ENCODE results near the gene FLT1. TPM values are rescaled to one million over a fixed set of nuclear protein-coding genes. Genes with fewer than 3 reads are reported as not detected.

The FLT1 gene
- total and polyA plus RNA-seq, 2 of the 13 experiments (the other 11 are each of a cell fraction or from before 2014, with no cell fraction given) = 0.02 TPM; not detected in 1

GRCh38 chr13:28469316-28469715, 25.6 kb downstream of the FLT1 start:
- no peak overlapping the region for H3K4me3 ChIP-seq (replicated peaks in 1 of 3; ENCODE audit: insufficient read depth in 1 of 3, low read depth in 2 of 3, low read length in 3 of 3)
- DNase-seq (ENCODE audit: low spot score) (no peak), ATAC-seq (no peak), FAIRE-seq (no peak)
- H3K9ac ChIP-seq (ENCODE audit: insufficient read depth, low read depth, low read length) = no peak overlapping the region
- no peak overlapping the region for H3K27ac ChIP-seq (ENCODE audit: extremely low read length, insufficient read depth, low read length)
- H3K27me3 ChIP-seq (ENCODE audit: control insufficient read depth in 1 of 2, insufficient read depth in 2 of 2, low read length in 2 of 2) = no peaks in the 10 kb centered on the region
- no peak overlapping the region for H2AFZ ChIP-seq (ENCODE audit: low read length)
- no peaks in the 10 kb centered on the region for H4K20me1 ChIP-seq (ENCODE audit: insufficient read depth, low read length)
- H3K4me2 ChIP-seq (ENCODE audit: low read depth, low read length) = no peak overlapping the region
- CTCF ChIA-PET (ENCODE audit: low intra/inter-chr PET ratio, low total read pairs) = no interaction called here
- WGBS (ENCODE audit: low lambda C conversion rate) = 0% methylated on average over 4 of the region's 6 CpGs
- intact Hi-C loops (cut with micrococcal nuclease; ENCODE audit: unreplicated experiment) (no loop called here), in situ Hi-C loops (cut with HindIII; ENCODE audit: extremely low pct_ligation_motif_present, low pct_unique_long_range_greater_than_20kb) (no loop called here)
- TF ChIP-seq ZNF441 (CRISPR knock-in tag; IDR thresholded peaks at IDR 0.05; ENCODE audit: borderline replicate concordance) (no peak), ZBTB33 (CRISPR knock-in tag; IDR thresholded peaks at IDR 0.05) (no peak), HES4 (CRISPR knock-in tag; IDR thresholded peaks at IDR 0.05; ENCODE audit: borderline replicate concordance) (no peak), JUND (CRISPR knock-in tag; IDR thresholded peaks at IDR 0.05) (no peak), JUNB (CRISPR knock-in tag; IDR thresholded peaks at IDR 0.05; ENCODE audit: borderline replicate concordance) (no peak), ZNF703 (CRISPR knock-in tag; IDR thresholded peaks at IDR 0.05; ENCODE audit: borderline replicate concordance) (no peak), TAF15 (IDR thresholded peaks at IDR 0.05; ENCODE audit: low read depth, low read length, poor library complexity, severe bottlenecking) (no peak), ZNF34 (CRISPR knock-in tag; IDR thresholded peaks at IDR 0.05; ENCODE audit: borderline replicate concordance) (no peak), SNAI1 (CRISPR knock-in tag; IDR thresholded peaks at IDR 0.05; ENCODE audit: borderline replicate concordance) (no peak), MXD3 (CRISPR knock-in tag; IDR thresholded peaks at IDR 0.05) (no peak), ZBTB3 (CRISPR knock-in tag; IDR thresholded peaks at IDR 0.05; ENCODE audit: borderline replicate concordance, low read depth) (no peak), NFRKB (IDR thresholded peaks at IDR 0.05) (no peak)
- BruUV-seq (replicated peaks) = no TSS peak
- H3K79me2 ChIP-seq (ENCODE audit: insufficient read depth, low read length) = no peaks in the 10 kb centered on the region
- H3K4me1 ChIP-seq (ENCODE audit: insufficient read depth, low read length) = no peaks in the 10 kb centered on the region
- H3K36me3 ChIP-seq (replicated peaks in 1 of 2; ENCODE audit: control insufficient read depth in 1 of 2, insufficient read depth in 2 of 2, low read length in 2 of 2) = no peaks in the 10 kb centered on the region
- no peaks in the 10 kb centered on the region for H3K9me3 ChIP-seq (ENCODE audit: low read length)
- POLR2A ChIA-PET = no interaction called here
